ENCODE data around the gene RELN.

RELN gene

DNA sequence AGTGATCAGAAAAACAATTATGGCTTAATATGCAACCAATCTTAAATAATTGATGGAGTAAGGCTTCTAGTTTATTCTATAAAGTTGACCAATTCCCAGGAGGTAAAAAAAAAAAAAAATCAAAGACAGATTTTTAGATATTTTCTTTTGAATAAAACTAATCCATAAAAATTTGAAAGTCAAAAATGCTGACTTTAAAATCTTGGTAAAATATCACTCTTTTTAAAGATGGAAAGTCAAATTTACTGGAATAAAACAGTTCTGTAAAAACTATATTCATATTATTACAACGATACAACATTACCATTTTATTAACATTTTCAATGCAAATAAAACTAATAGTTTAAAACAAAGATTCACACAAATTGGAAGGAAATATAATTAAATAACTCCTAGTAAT, 5.4 kb downstream of the RELN start:
- Histone ChIP-seq H3K23ac (ENCODE audit: low read length in 2 of 2) (no peak overlapping the region), H3K27ac (ENCODE audit: low read length, poor library complexity, severe bottlenecking) (no peak overlapping the region), H2AFZ (ENCODE audit: low read depth, low read length) (no peak overlapping the region), H3K4ac (ENCODE audit: low read depth in 1 of 2, low read length in 2 of 2) (no peak overlapping the region), H3K14ac (ENCODE audit: low read length in 2 of 2) (no peak overlapping the region), H3K9me3 (ENCODE audit: control insufficient read depth, low read length) (no peaks in the 10 kb centered on the region), H3K36me3 (ENCODE audit: control insufficient read depth in 1 of 2, insufficient read depth in 2 of 2, low read depth in 1 of 2, low read length in 2 of 2) (no peaks in the 10 kb centered on the region), H3K18ac (ENCODE audit: low read depth in 1 of 2, low read length in 2 of 2) (no peak overlapping the region), H4K8ac (ENCODE audit: low read length) (no peak overlapping the region), H3K79me1 (replicated peaks; ENCODE audit: low read length, poor library complexity, severe bottlenecking) (no peaks in the 10 kb centered on the region), H2BK120ac (ENCODE audit: low read depth, low read length) (no peak overlapping the region), H3K27me3 (ENCODE audit: control insufficient read depth in 1 of 2, insufficient read depth in 1 of 2, low read length in 2 of 2) (peaks cover 7 to 24% of the 10 kb centered on the region in 2 experiments), H3K9ac (ENCODE audit: low read length) (no peak overlapping the region), H3K4me2 (ENCODE audit: low read length, poor library complexity, severe bottlenecking) (no peak overlapping the region), H2BK12ac (ENCODE audit: low read length in 2 of 2) (no peak overlapping the region), H2BK15ac (ENCODE audit: low read depth, poor library complexity, severe bottlenecking) (no peak overlapping the region), H2BK5ac (ENCODE audit: low read depth, low read length, poor library complexity, severe bottlenecking) (no peak overlapping the region), H3K4me3 (ENCODE audit: insufficient read depth in 1 of 2, low read depth in 1 of 2, low read length in 2 of 2) (no peak overlapping the region), H4K91ac (ENCODE audit: low read length) (no peak overlapping the region), H3K4me1 (ENCODE audit: control insufficient read depth, insufficient read depth, low read depth, low read length) (peaks cover 4% of the 10 kb centered on the region), H2AK5ac (ENCODE audit: low read length, severe bottlenecking) (no peak overlapping the region)
- WGBS = no CpG with 5 or more reads among the region's 1 CpG
- no peak for DNase-seq

GRCh38 chr7:103983201-103983977, 6.1 kb downstream of the RELN start:
- Histone ChIP-seq H4K8ac (ENCODE audit: low read length) (no peak overlapping the region), H2AK5ac (ENCODE audit: low read length, severe bottlenecking) (no peak overlapping the region), H4K91ac (ENCODE audit: low read length) (no peak overlapping the region), H2BK12ac (ENCODE audit: low read length in 2 of 2) (no peak overlapping the region), H3K9me3 (ENCODE audit: control insufficient read depth, low read length) (no peaks in the 10 kb centered on the region), H3K36me3 (ENCODE audit: control insufficient read depth in 1 of 2, insufficient read depth in 2 of 2, low read depth in 1 of 2, low read length in 2 of 2) (no peaks in the 10 kb centered on the region), H3K14ac (ENCODE audit: low read length in 2 of 2) (no peak overlapping the region), H3K27ac (ENCODE audit: low read length, poor library complexity, severe bottlenecking) (no peak overlapping the region), H3K18ac (ENCODE audit: low read depth in 1 of 2, low read length in 2 of 2) (no peak overlapping the region), H3K23ac (ENCODE audit: low read length in 2 of 2) (no peak overlapping the region), H2BK5ac (ENCODE audit: low read depth, low read length, poor library complexity, severe bottlenecking) (no peak overlapping the region), H2BK120ac (ENCODE audit: low read depth, low read length) (no peak overlapping the region), H2BK15ac (ENCODE audit: low read depth, poor library complexity, severe bottlenecking) (no peak overlapping the region), H3K4ac (ENCODE audit: low read depth in 1 of 2, low read length in 2 of 2) (no peak overlapping the region), H3K27me3 (ENCODE audit: control insufficient read depth in 1 of 2, insufficient read depth in 1 of 2, low read length in 2 of 2) (peaks cover under 1 to 18% of the 10 kb centered on the region in 2 experiments), H2AFZ (ENCODE audit: low read depth, low read length) (no peak overlapping the region), H3K4me1 (ENCODE audit: control insufficient read depth, insufficient read depth, low read depth, low read length) (peaks cover 2% of the 10 kb centered on the region), H3K4me3 (ENCODE audit: insufficient read depth in 1 of 2, low read depth in 1 of 2, low read length in 2 of 2) (no peak overlapping the region), H3K9ac (ENCODE audit: low read length) (no peak overlapping the region), H3K4me2 (ENCODE audit: low read length, poor library complexity, severe bottlenecking) (no peak overlapping the region), H3K79me1 (replicated peaks; ENCODE audit: low read length, poor library complexity, severe bottlenecking) (no peaks in the 10 kb centered on the region)
- 79% methylated on average over 2 of the region's 6 CpGs for WGBS
- DNase-seq = no peak

- Histone ChIP-seq H3K9me3 (ENCODE audit: control insufficient read depth, low read length) (no peaks in the 10 kb centered on the region), H4K91ac (ENCODE audit: low read length) (no peak overlapping the region), H3K4me2 (ENCODE audit: low read length, poor library complexity, severe bottlenecking) (no peak overlapping the region), H3K4me3 (ENCODE audit: insufficient read depth in 1 of 2, low read depth in 1 of 2, low read length in 2 of 2) (no peak overlapping the region), H3K79me1 (replicated peaks; ENCODE audit: low read length, poor library complexity, severe bottlenecking) (no peaks in the 10 kb centered on the region), H3K4ac (ENCODE audit: low read depth in 1 of 2, low read length in 2 of 2) (no peak overlapping the region), H4K8ac (ENCODE audit: low read length) (no peak overlapping the region), H2AK5ac (ENCODE audit: low read length, severe bottlenecking) (no peak overlapping the region), H3K36me3 (ENCODE audit: control insufficient read depth in 1 of 2, insufficient read depth in 2 of 2, low read depth in 1 of 2, low read length in 2 of 2) (no peaks in the 10 kb centered on the region), H3K18ac (ENCODE audit: low read depth in 1 of 2, low read length in 2 of 2) (no peak overlapping the region), H2BK5ac (ENCODE audit: low read depth, low read length, poor library complexity, severe bottlenecking) (no peak overlapping the region), H3K23ac (ENCODE audit: low read length in 2 of 2) (no peak overlapping the region), H3K14ac (ENCODE audit: low read length in 2 of 2) (no peak overlapping the region), H3K27me3 (ENCODE audit: control insufficient read depth in 1 of 2, insufficient read depth in 1 of 2, low read length in 2 of 2) (peaks cover 0 to 7% of the 10 kb centered on the region in 2 experiments), H2BK15ac (ENCODE audit: low read depth, poor library complexity, severe bottlenecking) (no peak overlapping the region), H2BK120ac (ENCODE audit: low read depth, low read length) (no peak overlapping the region), H2BK12ac (ENCODE audit: low read length in 2 of 2) (no peak overlapping the region), H3K27ac (ENCODE audit: low read length, poor library complexity, severe bottlenecking) (no peak overlapping the region), H3K9ac (ENCODE audit: low read length) (no peak overlapping the region), H3K4me1 (ENCODE audit: control insufficient read depth, insufficient read depth, low read depth, low read length) (no peaks in the 10 kb centered on the region), H2AFZ (ENCODE audit: low read depth, low read length) (no peak overlapping the region)
- WGBS = 29% methylated on average over 2 of the region's 2 CpGs
- DNase-seq = no peak
Measured at GRCh38 chr7:103981003-103981423, 8.4 kb downstream of the RELN start.

GRCh38 chr7:103972779-103973434, 16.6 kb downstream of the RELN start:
- Histone ChIP-seq H3K9ac (ENCODE audit: low read length) (no peak overlapping the region), H3K14ac (ENCODE audit: low read length in 2 of 2) (no peak overlapping the region), H4K91ac (ENCODE audit: low read length) (no peak overlapping the region), H2AFZ (ENCODE audit: low read depth, low read length) (no peak overlapping the region), H3K27me3 (ENCODE audit: control insufficient read depth in 1 of 2, insufficient read depth in 1 of 2, low read length in 2 of 2) (no peaks in the 10 kb centered on the region), H3K23ac (ENCODE audit: low read length in 2 of 2) (no peak overlapping the region), H2BK5ac (ENCODE audit: low read depth, low read length, poor library complexity, severe bottlenecking) (no peak overlapping the region), H2BK120ac (ENCODE audit: low read depth, low read length) (no peak overlapping the region), H3K4me2 (ENCODE audit: low read length, poor library complexity, severe bottlenecking) (no peak overlapping the region), H3K36me3 (ENCODE audit: control insufficient read depth in 1 of 2, insufficient read depth in 2 of 2, low read depth in 1 of 2, low read length in 2 of 2) (no peaks in the 10 kb centered on the region), H3K79me1 (replicated peaks; ENCODE audit: low read length, poor library complexity, severe bottlenecking) (no peaks in the 10 kb centered on the region), H2BK12ac (ENCODE audit: low read length in 2 of 2) (no peak overlapping the region), H3K4ac (ENCODE audit: low read depth in 1 of 2, low read length in 2 of 2) (no peak overlapping the region), H3K9me3 (ENCODE audit: control insufficient read depth, low read length) (no peaks in the 10 kb centered on the region), H3K4me3 (ENCODE audit: insufficient read depth in 1 of 2, low read depth in 1 of 2, low read length in 2 of 2) (no peak overlapping the region), H2AK5ac (ENCODE audit: low read length, severe bottlenecking) (no peak overlapping the region), H3K27ac (ENCODE audit: low read length, poor library complexity, severe bottlenecking) (no peak overlapping the region), H4K8ac (ENCODE audit: low read length) (no peak overlapping the region), H3K4me1 (ENCODE audit: control insufficient read depth, insufficient read depth, low read depth, low read length) (no peaks in the 10 kb centered on the region), H3K18ac (ENCODE audit: low read depth in 1 of 2, low read length in 2 of 2) (no peak overlapping the region), H2BK15ac (ENCODE audit: low read depth, poor library complexity, severe bottlenecking) (no peak overlapping the region)
- 20% methylated on average over 1 of the region's 2 CpGs for WGBS
- DNase-seq = no peak

Measured in mesenchymal stem cell (in vitro differentiated cells and primary cell).